ENCODE measurements around the gene SLC19A1.

Gene SLC19A1

DNA sequence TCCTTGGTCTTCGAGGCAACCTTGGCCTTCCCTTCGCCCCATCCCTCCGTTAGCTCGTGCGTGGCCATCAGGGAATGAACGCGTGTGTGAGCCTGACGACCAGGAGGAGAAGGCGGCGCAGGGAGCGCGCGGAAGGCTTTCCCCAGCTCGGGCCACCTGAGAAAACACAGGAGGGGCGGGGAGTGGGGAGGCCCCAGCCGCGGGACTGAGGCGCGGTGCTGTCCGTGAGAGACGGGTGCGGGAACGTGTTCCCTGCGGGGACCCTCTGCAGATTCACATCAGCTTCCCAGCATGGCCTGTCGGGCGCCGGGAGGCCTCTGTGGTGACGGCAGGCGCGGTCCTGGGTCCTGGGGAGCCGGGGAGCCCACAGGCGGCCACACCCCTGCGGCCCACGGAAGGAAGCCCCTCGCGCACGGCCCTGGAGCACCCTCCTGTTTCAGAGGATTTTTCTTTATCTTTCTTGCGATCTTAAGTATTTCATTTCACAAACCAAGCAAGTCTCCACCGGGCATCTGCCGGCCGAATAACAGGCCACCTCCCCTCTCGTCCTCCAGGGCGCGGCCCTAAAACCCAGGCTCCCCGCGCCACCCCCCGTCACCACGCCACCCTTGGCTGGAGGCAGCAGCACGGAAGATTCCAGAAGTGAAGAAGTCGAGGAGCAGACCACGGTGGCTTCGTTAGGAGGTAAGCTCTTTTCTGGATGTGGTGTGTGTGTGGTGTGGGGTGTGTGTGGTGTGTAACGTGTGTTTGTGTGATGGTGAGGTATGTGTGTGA is 66.3 kb downstream of the SLC19A1 start:
- no peak for DNase-seq

DNA sequence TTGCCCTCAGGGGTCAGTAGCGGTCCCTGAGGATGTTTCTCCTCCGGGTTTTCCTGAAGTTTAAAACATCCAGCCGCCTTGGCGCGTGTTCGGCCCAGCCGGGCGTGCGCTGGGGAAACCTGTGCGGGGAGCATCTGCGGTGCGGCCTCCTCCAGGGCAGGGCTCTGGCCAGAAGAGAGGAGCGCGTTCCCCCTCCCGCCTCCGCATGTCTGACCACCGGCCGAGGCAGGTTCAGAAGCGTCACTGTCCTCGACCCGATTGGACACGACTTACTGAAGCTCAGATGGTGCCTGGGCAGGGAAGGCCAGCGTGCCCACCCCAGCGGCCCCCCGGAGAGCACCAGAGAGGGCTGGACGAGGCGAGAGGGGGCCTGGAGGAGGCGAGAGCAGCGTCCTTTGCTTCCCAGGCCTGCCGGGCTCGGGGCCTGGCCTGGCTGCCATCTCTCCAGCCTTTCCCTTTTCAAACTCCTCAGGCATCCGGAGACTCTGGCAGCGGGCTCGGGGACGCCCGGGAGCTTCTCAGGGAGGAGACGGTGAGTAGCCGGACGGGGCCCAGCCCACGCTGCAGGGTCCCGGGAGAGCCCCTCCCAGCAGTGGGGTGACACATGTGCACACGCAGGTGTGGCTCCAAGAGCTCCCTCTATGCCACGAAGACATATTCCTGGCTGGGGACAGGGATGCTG is 67.1 kb downstream of the SLC19A1 start:
- DNase-seq = no peak

DNA sequence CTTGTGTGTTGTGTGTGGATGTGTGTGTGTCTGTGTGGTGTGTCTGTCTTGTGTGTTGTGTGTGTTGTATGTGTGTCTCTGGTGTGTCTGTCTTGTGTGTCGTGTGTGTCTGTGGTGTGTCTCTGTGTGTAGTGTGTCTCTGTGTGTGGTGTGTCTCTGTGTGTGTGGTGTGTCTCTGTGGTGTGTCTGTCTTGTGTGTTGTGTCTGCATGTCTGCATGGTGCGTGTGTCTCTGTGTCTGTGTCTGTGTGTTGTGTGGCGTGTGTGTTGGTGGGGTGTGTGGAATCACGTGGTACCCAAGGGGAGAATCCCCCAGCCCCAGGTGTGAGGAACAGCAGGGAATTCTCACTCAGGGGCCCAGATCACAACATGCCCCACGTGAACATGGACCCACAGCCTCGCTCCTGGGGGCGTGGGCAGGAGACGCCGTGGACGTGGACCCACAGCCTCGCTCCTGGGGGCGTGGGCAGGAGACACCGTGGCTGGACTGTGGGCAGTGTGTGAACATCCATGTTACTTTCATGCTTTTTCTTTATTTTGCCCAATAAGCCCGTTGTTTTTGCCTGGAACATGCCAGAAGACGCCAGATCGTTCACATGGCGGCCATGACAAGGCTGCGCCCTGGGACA is 67.8 kb downstream of the SLC19A1 start:
- no peak for DNase-seq

DNA sequence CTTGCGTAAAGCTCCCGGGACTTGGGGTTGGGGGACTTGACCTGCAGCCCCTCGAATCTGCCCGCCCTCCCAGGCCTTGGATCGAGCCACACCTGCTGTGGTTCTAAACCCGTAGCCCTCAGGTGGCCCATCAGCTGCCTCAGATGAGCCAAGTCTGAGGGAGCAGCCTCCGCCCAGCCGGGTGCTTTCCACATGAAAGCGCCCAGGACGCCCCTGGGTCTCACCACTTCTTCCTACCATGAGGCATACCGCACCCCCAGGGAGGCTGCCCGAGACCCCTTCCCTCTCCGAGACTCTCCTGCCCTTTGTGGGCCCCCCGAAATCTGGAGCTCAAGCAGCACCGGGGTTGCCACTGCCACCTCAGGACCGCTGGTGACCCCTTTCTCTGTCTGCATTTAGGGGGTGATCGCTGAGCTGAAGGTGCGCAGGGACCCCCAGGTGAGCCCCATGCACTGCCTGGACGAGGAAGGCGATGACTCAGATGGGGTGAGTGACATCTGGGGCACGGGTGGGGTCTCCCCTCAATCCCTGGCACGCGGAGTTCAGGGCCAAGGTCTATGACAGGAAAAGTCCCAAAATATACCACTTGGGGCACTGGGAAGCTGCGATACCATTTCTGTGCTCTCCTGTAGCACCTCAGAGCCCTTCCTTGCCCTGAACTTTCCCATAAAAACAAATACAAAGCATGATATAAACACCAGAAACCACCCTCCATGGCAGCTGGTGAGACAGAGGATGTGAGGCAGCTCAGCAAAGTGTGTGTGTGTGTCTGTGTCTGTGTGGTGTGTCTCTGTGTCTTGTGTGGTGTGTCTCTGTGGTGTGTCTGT is 68.5 kb downstream of the SLC19A1 start:
- DNase-seq = no peak

DNA sequence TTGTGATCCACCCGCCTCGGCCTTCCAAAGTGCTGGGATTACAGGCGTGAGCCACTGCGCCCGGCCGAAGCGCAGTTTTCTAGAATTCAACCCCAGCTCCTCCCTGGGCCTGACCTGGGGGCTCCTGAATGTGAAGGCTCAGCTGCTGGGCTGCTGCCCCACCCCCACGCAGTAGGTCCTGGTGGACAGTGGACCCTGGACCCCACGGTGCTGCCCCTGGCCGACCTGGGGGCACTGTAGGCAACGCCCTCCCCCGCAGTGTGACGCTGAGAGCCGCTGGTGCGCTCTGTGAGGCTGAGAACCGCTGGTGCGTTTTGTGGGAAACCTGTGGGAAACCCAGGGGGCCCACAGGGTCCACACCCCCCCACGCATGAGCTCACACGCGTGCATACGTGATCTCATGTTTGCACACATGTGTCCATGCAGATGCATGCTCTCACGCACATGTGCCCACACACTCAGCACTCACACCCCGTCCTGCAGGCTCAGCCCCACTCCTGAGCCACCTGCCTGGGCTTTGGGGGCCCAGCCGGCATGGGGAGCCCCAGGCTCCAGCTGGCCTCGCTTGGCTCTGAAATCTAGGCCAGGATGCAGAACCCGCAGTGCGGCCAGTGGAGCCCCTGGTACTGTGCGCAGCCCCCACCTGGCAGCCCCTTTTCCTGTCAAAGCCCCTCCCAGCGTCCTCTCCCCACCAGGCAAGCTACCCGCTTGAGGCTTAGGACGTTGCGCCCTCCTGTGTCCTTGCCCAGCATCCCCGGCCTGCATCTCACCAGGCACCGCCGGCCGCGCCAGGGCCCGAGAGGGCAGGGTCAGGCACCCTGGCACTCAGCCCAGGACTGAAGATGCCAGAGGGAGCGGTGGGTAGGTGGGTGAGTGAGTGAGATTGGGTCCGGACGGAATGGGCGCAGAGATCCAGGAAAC is 69.5 kb downstream of the SLC19A1 start:
- no peak for DNase-seq

DNA sequence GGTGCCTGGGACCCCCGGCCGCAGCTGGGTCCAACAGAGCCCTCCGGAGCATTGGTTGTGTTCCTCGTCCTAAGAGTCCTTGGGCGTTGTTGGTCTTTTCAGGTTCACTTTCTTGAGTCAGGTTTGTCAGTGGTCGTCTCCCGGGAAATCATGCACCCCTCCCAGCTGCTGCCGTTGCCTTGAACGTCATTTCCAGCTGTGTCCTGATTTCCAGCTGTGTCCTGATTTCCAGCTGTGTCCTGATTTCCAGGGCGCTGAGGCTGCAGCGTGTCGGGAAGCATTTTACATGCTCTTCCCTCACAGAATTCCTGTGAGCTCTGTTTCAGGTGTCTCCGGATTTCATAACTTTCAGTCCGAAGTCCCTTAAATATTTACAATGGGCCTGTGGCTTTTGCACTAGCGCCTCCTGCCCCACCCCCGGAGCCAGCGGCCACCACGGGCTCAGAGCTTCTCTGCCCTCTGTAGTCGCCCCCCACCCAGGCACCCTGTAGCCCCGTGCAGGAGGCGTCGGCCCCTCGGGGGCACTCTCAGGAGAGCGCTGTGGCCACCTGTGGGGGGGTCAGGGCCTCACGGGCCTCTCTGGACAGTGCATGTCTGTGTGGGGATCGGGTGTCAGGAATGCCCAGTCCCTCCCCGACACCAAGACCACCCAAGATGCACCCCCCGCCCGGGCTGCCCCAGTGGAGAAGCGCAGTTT is 70.6 kb downstream of the SLC19A1 start:
- no peak for DNase-seq

DNA sequence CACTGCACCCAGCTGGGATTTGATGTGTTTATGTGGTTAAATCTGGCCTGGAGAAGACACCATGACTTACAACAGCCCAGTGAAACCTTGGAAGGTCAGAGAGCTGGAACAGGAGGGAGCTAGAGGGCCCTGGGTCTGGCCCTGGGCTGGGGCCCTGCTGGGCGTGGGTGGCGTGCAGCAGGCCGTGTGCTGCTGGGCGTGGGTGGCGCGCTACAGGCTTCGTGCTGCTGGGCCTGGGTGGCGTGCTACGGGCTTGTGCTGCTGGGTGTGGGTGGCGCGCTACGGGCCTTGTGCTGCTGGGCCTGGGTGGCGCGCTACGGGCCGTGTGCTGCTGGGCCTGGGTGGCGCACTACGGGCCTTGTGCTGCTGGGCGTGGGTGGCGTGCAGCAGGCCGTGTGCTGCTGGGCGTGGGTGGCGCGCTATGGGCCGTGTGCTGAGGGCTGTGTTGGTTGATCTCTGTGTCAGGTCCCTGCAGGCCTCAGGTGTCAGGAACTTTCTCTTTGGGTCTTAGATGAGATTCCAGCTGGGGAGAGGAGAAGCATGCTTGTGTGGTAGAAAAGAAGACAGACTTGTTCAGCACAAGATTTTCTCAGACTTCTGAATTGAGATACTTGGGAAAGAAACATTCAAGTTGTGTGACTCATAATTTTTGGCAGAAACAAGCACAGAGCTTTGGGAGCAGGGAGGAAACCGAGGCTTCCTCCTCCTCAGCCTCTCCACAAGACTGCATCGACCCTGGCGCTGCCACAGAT is 71.3 kb downstream of the SLC19A1 start:
- peak; percentile 31 to 37 for DNase-seq

DNA sequence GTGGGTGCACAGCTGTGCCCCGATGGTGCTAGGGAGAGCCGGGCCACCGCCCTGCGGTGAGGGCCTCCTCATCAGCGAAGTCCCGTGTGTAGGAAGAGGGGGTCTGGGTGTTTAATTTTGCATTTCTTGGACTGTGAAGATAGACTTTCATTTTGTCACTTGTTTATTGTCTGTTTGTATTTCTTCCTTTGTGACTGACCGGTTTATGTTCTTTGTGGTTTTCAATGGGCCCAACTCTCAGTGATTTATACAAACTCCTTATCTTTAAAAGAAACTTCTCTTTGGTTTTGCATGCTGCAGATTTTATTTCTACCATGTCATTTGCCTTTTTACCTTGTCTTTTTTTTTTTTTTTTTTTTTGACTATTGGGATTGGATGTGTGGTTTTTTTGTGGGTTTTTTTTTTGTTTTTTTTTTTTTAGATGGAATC is 72.1 kb downstream of the SLC19A1 start:
- DNase-seq = no peak

DNA sequence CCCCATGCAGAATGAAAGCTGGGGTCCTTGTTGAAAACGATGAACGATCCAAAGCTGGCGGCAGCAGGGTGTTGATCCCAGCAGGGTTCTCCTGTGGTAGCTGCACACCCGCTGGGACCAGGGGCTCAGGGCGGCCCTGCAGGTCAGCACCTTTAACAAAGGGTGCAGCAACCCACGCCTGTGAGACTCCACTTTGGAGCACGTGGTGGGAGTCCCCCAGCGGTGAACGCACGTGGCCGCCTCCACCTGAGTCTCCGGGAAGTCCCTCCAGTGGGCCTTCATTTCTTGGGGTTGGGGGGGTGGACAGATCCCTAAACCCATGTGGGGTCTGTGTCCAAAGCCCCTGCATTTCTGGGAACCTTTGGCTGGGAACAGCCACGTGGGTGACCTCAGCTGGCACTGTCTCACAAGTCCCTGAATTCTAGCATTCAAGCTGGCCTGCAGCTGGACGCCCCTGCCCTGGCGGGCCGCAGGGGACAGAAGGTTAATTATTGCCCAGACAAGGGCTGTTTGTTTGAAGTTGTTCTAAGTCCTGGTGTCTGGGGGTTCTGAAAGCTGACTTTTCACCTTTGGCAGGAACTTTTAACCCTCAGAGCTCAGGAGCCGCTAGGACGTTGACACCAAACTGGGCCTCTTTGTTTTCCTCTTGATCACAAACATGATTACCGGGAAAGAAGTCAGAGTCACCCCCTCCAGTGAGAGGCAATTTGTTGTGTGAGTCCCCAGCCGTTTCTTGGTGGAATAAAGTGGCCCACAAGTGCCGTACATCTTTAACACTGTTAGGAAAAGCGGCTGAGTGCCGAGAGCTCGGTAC is 72.8 kb downstream of the SLC19A1 start:
- no peak for DNase-seq

DNA sequence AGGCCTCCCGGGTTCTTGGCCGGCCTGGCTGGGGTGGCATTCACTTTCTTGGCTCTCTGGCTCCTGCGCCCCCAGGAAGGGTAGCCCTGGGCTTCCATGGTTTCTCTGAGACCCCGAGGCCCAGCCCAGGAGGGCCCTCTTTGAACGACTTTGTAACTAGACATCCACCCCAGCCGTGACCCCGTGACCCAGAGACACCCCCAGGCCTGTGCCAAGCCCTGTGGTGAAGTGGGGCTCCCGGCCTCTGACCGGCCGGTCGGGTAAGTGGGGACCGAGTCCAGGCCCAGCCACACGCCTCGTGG is 73.3 kb downstream of the SLC19A1 start:
- no peak for DNase-seq

DNA sequence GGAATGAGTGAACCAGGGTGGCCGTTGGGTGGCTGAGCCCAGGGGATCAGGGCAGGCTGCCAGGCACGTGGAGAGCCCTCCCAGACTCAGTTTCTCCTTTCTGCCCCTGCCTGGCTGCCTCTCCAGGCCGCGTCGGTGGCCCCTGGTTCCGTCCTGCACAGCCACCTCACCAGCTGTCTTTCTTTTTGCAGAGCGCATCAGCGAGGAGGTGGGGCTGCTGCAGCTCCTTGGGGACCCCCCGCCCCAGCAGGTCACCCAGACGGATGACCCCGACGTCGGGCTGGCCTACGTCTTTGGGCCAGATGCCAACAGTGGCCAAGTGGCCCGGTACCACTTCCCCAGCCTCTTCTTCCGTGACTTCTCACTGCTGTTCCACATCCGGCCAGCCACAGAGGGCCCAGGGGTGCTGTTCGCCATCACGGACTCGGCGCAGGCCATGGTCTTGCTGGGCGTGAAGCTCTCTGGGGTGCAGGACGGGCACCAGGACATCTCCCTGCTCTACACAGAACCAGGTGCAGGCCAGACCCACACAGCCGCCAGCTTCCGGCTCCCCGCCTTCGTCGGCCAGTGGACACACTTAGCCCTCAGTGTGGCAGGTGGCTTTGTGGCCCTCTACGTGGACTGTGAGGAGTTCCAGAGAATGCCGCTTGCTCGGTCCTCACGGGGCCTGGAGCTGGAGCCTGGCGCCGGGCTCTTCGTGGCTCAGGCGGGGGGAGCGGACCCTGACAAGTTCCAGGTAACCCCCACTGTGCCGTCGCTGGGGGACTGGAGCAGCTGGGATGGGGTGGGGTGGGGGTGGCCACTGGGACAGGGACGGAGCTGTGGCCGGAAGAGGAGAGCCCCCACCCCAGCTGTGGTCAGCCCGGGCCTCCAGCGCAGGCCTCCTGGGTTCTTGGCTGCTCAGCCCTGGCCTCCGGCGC is 73.9 kb downstream of the SLC19A1 start:
- no peak for DNase-seq

DNA sequence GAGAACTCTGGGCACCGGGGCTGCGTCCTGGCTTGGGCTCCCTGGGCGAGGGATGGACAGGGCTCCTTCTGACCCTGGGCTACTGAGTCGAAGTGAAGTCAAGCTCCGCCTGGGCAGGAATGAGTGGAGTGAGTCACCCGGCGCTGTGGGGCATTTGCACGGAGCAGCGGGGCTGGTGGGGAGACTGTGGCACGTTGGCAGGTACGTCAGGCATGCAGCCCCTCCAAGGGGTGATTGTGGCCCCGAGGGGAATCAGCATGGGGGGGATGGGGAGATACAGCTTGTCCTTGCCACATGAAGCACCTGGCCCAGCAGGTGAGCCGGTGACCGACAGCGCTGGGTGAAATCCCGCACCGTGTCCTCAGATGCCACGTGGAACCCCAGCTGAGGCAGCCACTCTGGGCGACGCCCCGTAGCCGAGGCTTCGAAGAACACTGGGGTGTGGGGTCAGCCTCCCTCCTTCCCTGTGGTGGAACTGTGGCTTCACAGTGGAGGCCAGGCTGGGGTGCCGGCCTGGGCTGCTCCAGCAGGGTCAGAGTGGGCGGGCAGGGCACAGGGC is 74.9 kb downstream of the SLC19A1 start:
- DNase-seq = no peak

DNA sequence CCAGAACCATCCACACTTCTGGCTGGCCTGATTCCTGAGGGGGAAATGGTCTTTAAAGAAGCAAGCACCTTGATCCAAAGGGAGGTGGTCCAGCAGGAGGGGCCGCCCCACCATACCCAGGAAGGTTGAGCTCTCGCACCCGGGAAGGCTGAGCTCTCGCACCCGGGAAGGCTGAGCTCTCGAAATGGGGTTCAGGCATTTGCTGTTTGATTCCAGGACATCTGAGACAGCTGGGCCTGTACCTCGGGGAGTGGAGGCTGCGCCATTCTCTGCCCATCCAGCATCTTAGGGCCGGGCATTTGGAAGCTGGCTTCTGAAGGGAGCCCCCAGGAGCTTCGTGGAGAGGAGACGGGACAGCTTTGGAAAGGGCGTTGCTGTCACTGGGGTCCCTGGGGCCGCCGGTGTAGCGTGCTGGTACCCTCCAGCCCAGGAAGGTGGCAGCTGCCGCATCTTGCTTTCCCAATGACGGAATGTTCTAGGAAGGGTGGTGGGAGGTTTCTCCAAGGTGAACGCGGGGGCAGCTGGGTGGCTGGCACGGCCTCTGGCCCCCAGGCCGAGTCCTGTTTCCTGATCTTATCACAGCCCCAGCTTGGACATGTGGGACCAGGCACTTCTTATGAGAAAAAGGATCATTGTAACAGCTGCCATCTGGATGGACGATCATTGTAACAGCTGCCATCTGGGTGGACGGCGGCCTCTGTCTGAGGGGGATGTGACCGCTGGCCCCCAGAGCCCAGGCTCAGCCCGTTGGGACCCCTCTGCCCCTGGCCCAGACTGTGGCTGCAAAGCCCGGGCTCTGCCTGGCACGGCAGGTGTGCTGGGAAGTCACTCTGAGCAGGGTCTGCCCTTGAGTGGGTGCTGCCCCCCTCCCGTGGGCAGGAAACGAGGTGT is 75.7 kb downstream of the SLC19A1 start:
- DNase-seq = no peak

DNA sequence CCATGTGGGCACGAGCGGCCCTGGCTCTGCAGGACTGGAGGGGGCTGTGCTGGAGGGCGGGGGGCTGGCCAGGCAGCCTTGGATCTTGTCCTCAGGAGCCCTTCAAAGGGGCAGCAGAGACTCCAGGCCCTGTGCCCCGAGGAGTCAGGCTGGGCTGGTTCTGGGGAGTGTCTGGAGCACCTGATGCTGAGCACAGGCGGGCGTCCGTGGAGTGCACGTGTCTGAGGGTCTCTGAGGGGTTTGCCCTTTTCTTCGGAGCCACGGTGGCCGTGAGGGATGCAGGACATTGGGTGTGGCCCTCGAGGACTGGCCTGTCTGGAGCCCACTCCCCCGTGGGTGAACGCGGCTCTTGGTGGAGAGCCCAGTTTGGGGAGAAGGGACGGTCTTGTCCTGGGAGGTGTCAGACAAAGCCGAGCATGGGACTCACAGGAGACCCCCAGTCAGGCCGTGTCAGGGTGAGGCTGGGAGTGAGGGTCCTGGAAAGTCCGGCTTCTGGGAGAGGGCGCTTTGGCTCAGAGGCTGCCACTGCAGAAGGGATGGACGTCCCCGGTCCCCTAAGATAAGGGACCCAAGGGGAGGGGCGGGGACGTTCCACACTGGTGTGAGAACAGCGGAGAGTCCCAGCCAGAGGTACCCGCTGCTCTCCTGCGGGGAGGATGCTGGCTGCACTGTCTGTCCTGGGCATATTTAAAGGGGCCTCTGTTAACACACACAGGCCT is 76.5 kb downstream of the SLC19A1 start:
- DNase-seq = no peak

DNA sequence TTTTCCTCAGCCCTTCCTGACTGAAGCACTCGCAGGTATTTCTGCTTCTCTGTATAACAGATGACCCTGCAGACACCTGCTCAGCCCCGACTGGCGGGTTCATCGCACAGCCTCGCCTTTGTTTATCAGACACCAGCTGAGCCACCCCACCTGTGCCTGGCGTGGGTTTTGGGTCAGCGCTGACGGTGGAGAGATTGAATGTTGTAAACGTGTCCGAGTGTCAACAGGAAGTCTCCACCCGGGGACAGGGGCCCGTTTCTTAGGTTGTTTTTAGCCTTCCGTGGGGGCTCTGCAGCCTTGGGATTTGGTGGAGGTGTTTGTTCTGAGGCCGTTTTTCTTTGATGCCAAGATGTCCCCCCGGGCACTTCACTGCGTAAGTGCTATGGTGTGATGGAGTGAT is 77.1 kb downstream of the SLC19A1 start:
- no peak for DNase-seq

DNA sequence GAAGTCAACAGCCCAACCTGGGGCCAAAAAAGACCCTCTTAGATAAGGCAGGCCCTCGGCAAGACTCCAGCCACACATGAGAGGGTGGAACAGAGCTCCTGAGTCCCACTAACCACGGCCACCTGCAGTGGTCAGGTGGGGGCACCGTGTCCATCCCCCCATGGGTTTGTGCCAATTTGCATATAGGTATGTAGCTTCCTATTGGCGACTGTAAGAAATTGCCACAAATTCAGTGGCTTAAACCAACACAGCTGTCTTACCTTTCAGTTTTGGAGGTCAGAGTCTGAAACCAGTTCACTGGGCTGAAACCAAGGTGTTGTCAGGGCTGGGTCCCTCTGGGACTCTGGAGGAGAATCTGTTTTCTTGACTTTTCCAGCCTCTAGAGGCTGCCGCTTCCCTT is 77.9 kb downstream of the SLC19A1 start:
- no peak for DNase-seq

DNA sequence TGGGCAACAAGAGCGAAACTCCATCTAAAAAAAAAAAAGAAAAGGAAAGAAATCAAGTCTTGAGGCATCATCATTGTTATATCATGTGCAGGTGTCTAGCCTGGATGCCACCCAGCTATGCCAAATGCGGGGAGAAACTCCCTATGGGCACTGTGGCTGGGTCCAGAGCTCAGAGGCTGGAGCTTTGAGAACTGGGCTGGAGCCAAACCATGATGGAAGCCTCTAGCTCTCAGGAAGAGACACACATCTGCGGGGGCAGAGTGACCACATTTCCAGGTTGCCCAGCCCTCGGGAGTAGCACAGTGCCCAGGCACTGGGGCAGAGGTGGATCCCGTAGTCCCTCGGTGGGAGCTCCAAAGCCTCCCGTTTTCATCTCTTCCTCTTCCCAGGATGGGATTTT is 78.4 kb downstream of the SLC19A1 start:
- DNase-seq = no peak
